Measurements from ENCODE around the gene ANKFY1.

ANKFY1 gene

GRCh38 chr17:4186357-4186881 lies 77.4 kb downstream of the ANKFY1 start:
- no peak overlapping the region for H3K27ac ChIP-seq (ENCODE audit: insufficient read depth in 1 of 2, low read depth in 1 of 2, low read length in 2 of 2, poor library complexity in 1 of 2, severe bottlenecking in 2 of 2)
- H3K9me3 ChIP-seq (ENCODE audit: control extremely low read depth in 1 of 5, control insufficient read depth in 4 of 5, insufficient read depth in 2 of 5, low read depth in 1 of 5, low read length in 4 of 5): no peaks in the 10 kb centered on the region
- H3K4me3 ChIP-seq (ENCODE audit: control insufficient read depth in 1 of 7, extremely low read depth in 1 of 7, insufficient read depth in 4 of 7, low read depth in 2 of 7, low read length in 6 of 7): no peak overlapping the region
- peaks cover 26 to 61% (median 39%) of the 10 kb centered on the region in 4 experiments for H3K36me3 ChIP-seq (ENCODE audit: control insufficient read depth in 4 of 4, insufficient read depth in 4 of 4, low read length in 3 of 4)
- no peak for DNase-seq
- peaks cover 13 to 39% (median 28%) of the 10 kb centered on the region in 4 experiments for H3K4me1 ChIP-seq (ENCODE audit: control extremely low read depth in 1 of 4, control insufficient read depth in 4 of 4, insufficient read depth in 4 of 4, low read length in 3 of 4)
- POLR2A ChIA-PET: interaction anchor here (0.7 kb wide), 1 partner anchor 258 kb away, joined by 5 read pairs; no protein-coding TSS in a partner anchor
- H3K27me3 ChIP-seq (replicated peaks in 2 of 5; ENCODE audit: control insufficient read depth in 4 of 5, insufficient read depth in 5 of 5, low read length in 4 of 5): no peaks in the 10 kb centered on the region
- 84% methylated on average over 6 of the region's 8 CpGs for WGBS (ENCODE audit: insufficient coverage)
- CTCF ChIA-PET: interaction anchor here (1.1 to 1.4 kb wide), 3 partner anchors 10 to 18 kb away, joined by 3 read pairs; no protein-coding TSS in a partner anchor

- Histone ChIP-seq H3K4me1 (ENCODE audit: control extremely low read depth in 1 of 4, control insufficient read depth in 4 of 4, insufficient read depth in 4 of 4, low read length in 3 of 4) (peaks cover 13 to 39% (median 28%) of the 10 kb centered on the region in 4 experiments), H3K27me3 (replicated peaks in 2 of 5; ENCODE audit: control insufficient read depth in 4 of 5, insufficient read depth in 5 of 5, low read length in 4 of 5) (no peaks in the 10 kb centered on the region), H3K36me3 (ENCODE audit: control insufficient read depth in 4 of 4, insufficient read depth in 4 of 4, low read length in 3 of 4) (peaks cover 26 to 69% (median 43%) of the 10 kb centered on the region in 4 experiments), H3K27ac (ENCODE audit: insufficient read depth in 1 of 2, low read depth in 1 of 2, low read length in 2 of 2, poor library complexity in 1 of 2, severe bottlenecking in 2 of 2) (no peak overlapping the region), H3K9me3 (ENCODE audit: control extremely low read depth in 1 of 5, control insufficient read depth in 4 of 5, insufficient read depth in 2 of 5, low read depth in 1 of 5, low read length in 4 of 5) (no peaks in the 10 kb centered on the region), H3K4me3 (ENCODE audit: control insufficient read depth in 1 of 7, extremely low read depth in 1 of 7, insufficient read depth in 4 of 7, low read depth in 2 of 7, low read length in 6 of 7) (no peak overlapping the region)
- DNase-seq: no peak
- CTCF ChIA-PET: interaction anchor here (1.2 to 1.4 kb wide), 2 partner anchors 9 to 18 kb away, joined by 3 read pairs; no protein-coding TSS in a partner anchor
- WGBS (ENCODE audit: insufficient coverage): 97% methylated on average over 11 of the region's 15 CpGs
- POLR2A ChIA-PET: no interaction called here
Measured at GRCh38 chr17:4185656-4186055, 78.1 kb downstream of the ANKFY1 start.

- 94% methylated on average over 18 of the region's 18 CpGs for WGBS (ENCODE audit: insufficient coverage)
- H3K27ac ChIP-seq (ENCODE audit: insufficient read depth in 1 of 2, low read depth in 1 of 2, low read length in 2 of 2, poor library complexity in 1 of 2, severe bottlenecking in 2 of 2): no peak overlapping the region
- no peaks in the 10 kb centered on the region for H3K27me3 ChIP-seq (replicated peaks in 2 of 5; ENCODE audit: control insufficient read depth in 4 of 5, insufficient read depth in 5 of 5, low read length in 4 of 5)
- ChIA-PET CTCF (no interaction called here), POLR2A (no interaction called here)
- no peak for DNase-seq
- H3K4me3 ChIP-seq (ENCODE audit: control insufficient read depth in 1 of 7, extremely low read depth in 1 of 7, insufficient read depth in 4 of 7, low read depth in 2 of 7, low read length in 6 of 7): no peak overlapping the region
- no peaks in the 10 kb centered on the region for H3K9me3 ChIP-seq (ENCODE audit: control extremely low read depth in 1 of 5, control insufficient read depth in 4 of 5, insufficient read depth in 2 of 5, low read depth in 1 of 5, low read length in 4 of 5)
- peaks cover 26 to 70% (median 48%) of the 10 kb centered on the region in 4 experiments for H3K36me3 ChIP-seq (ENCODE audit: control insufficient read depth in 4 of 4, insufficient read depth in 4 of 4, low read length in 3 of 4)
- H3K4me1 ChIP-seq (ENCODE audit: control extremely low read depth in 1 of 4, control insufficient read depth in 4 of 4, insufficient read depth in 4 of 4, low read length in 3 of 4): peaks cover 13 to 32% (median 25%) of the 10 kb centered on the region in 4 experiments
Measured at GRCh38 chr17:4184811-4185210, 79.0 kb downstream of the ANKFY1 start.

- CTCF ChIA-PET: interaction anchor here (1.2 to 1.6 kb wide), 2 partner anchors 14 to 18 kb away, joined by 5 to 6 read pairs; no protein-coding TSS in a partner anchor
- Histone ChIP-seq H3K4me3 (ENCODE audit: control insufficient read depth in 1 of 7, extremely low read depth in 1 of 7, insufficient read depth in 4 of 7, low read depth in 2 of 7, low read length in 6 of 7) (no peak overlapping the region), H3K9me3 (ENCODE audit: control extremely low read depth in 1 of 5, control insufficient read depth in 4 of 5, insufficient read depth in 2 of 5, low read depth in 1 of 5, low read length in 4 of 5) (no peaks in the 10 kb centered on the region), H3K36me3 (ENCODE audit: control insufficient read depth in 4 of 4, insufficient read depth in 4 of 4, low read length in 3 of 4) (peaks cover 45 to 88% (median 67%) of the 10 kb centered on the region in 4 experiments), H3K27ac (ENCODE audit: insufficient read depth in 1 of 2, low read depth in 1 of 2, low read length in 2 of 2, poor library complexity in 1 of 2, severe bottlenecking in 2 of 2) (no peak overlapping the region), H3K27me3 (replicated peaks in 2 of 5; ENCODE audit: control insufficient read depth in 4 of 5, insufficient read depth in 5 of 5, low read length in 4 of 5) (no peaks in the 10 kb centered on the region), H3K4me1 (ENCODE audit: control extremely low read depth in 1 of 4, control insufficient read depth in 4 of 4, insufficient read depth in 4 of 4, low read length in 3 of 4) (peaks cover 0 to 5% (median 2%) of the 10 kb centered on the region in 4 experiments)
- POLR2A ChIA-PET: no interaction called here
- no peak for DNase-seq
- 95% methylated on average over 8 of the region's 8 CpGs for WGBS (ENCODE audit: insufficient coverage)
Measured at GRCh38 chr17:4182043-4182442, 81.7 kb downstream of the ANKFY1 start.

GRCh38 chr17:4180791-4181190 lies 83.0 kb downstream of the ANKFY1 start:
- peaks cover 50 to 90% (median 69%) of the 10 kb centered on the region in 4 experiments for H3K36me3 ChIP-seq (ENCODE audit: control insufficient read depth in 4 of 4, insufficient read depth in 4 of 4, low read length in 3 of 4)
- ChIA-PET CTCF (interaction anchor here (1.2 to 1.6 kb wide), 3 partner anchors 13 to 19 kb away, joined by 3 to 6 read pairs (median 5); no protein-coding TSS in a partner anchor), POLR2A (no interaction called here)
- H3K4me3 ChIP-seq (ENCODE audit: control insufficient read depth in 1 of 7, extremely low read depth in 1 of 7, insufficient read depth in 4 of 7, low read depth in 2 of 7, low read length in 6 of 7): no peak overlapping the region
- H3K27me3 ChIP-seq (replicated peaks in 2 of 5; ENCODE audit: control insufficient read depth in 4 of 5, insufficient read depth in 5 of 5, low read length in 4 of 5): no peaks in the 10 kb centered on the region
- whole genome bisulfite sequencing (ENCODE audit: insufficient coverage): 95% methylated on average over 8 of the region's 8 CpGs
- peaks cover 0 to 10% (median 2%) of the 10 kb centered on the region in 4 experiments for H3K4me1 ChIP-seq (ENCODE audit: control extremely low read depth in 1 of 4, control insufficient read depth in 4 of 4, insufficient read depth in 4 of 4, low read length in 3 of 4)
- no peak for DNase-seq
- H3K27ac ChIP-seq (ENCODE audit: insufficient read depth in 1 of 2, low read depth in 1 of 2, low read length in 2 of 2, poor library complexity in 1 of 2, severe bottlenecking in 2 of 2): no peak overlapping the region
- no peaks in the 10 kb centered on the region for H3K9me3 ChIP-seq (ENCODE audit: control extremely low read depth in 1 of 5, control insufficient read depth in 4 of 5, insufficient read depth in 2 of 5, low read depth in 1 of 5, low read length in 4 of 5)

- H3K27me3 ChIP-seq (replicated peaks in 2 of 5; ENCODE audit: control insufficient read depth in 4 of 5, insufficient read depth in 5 of 5, low read length in 4 of 5): no peaks in the 10 kb centered on the region
- WGBS (ENCODE audit: insufficient coverage): 88% methylated on average over 7 of the region's 7 CpGs
- POLR2A ChIA-PET: no interaction called here
Measured at GRCh38 chr17:4179071-4179470, 84.7 kb downstream of the ANKFY1 start.

GRCh38 chr17:4178651-4179050 lies 85.1 kb downstream of the ANKFY1 start:
- POLR2A ChIA-PET: no interaction called here

More at GRCh38 chr17:4179071-4179470, 84.7 kb downstream of the ANKFY1 start:
- CTCF ChIA-PET: interaction anchor here (3.3 kb wide), 1 partner anchor 9 kb away, joined by 12 read pairs; no protein-coding TSS in a partner anchor
- Histone ChIP-seq H3K27ac (ENCODE audit: insufficient read depth in 1 of 2, low read depth in 1 of 2, low read length in 2 of 2, poor library complexity in 1 of 2, severe bottlenecking in 2 of 2) (no peak overlapping the region), H3K9me3 (ENCODE audit: control extremely low read depth in 1 of 5, control insufficient read depth in 4 of 5, insufficient read depth in 2 of 5, low read depth in 1 of 5, low read length in 4 of 5) (no peaks in the 10 kb centered on the region), H3K36me3 (ENCODE audit: control insufficient read depth in 4 of 4, insufficient read depth in 4 of 4, low read length in 3 of 4) (peaks cover 47 to 94% (median 65%) of the 10 kb centered on the region in 4 experiments), H3K4me1 (ENCODE audit: control extremely low read depth in 1 of 4, control insufficient read depth in 4 of 4, insufficient read depth in 4 of 4, low read length in 3 of 4) (peaks cover 0 to 14% (median 3%) of the 10 kb centered on the region in 4 experiments), H3K4me3 (ENCODE audit: control insufficient read depth in 1 of 7, extremely low read depth in 1 of 7, insufficient read depth in 4 of 7, low read depth in 2 of 7, low read length in 6 of 7) (no peak overlapping the region)
- no peak for DNase-seq

More at GRCh38 chr17:4178651-4179050, 85.1 kb downstream of the ANKFY1 start:
- CTCF ChIA-PET: interaction anchor here (0.5 to 3.3 kb wide), 3 partner anchors 10 to 290 kb away, joined by 3 to 12 read pairs (median 3); no protein-coding TSS in a partner anchor
- H3K9me3 ChIP-seq (ENCODE audit: control extremely low read depth in 1 of 5, control insufficient read depth in 4 of 5, insufficient read depth in 2 of 5, low read depth in 1 of 5, low read length in 4 of 5): no peaks in the 10 kb centered on the region
- peaks cover 0 to 14% (median 3%) of the 10 kb centered on the region in 4 experiments for H3K4me1 ChIP-seq (ENCODE audit: control extremely low read depth in 1 of 4, control insufficient read depth in 4 of 4, insufficient read depth in 4 of 4, low read length in 3 of 4)
- no peak for DNase-seq
- H3K4me3 ChIP-seq (ENCODE audit: control insufficient read depth in 1 of 7, extremely low read depth in 1 of 7, insufficient read depth in 4 of 7, low read depth in 2 of 7, low read length in 6 of 7): no peak overlapping the region
- no peak overlapping the region for H3K27ac ChIP-seq (ENCODE audit: insufficient read depth in 1 of 2, low read depth in 1 of 2, low read length in 2 of 2, poor library complexity in 1 of 2, severe bottlenecking in 2 of 2)
- 97% methylated on average over 13 of the region's 15 CpGs for WGBS (ENCODE audit: insufficient coverage)
- no peaks in the 10 kb centered on the region for H3K27me3 ChIP-seq (replicated peaks in 2 of 5; ENCODE audit: control insufficient read depth in 4 of 5, insufficient read depth in 5 of 5, low read length in 4 of 5)
- peaks cover 45 to 94% (median 64%) of the 10 kb centered on the region in 4 experiments for H3K36me3 ChIP-seq (ENCODE audit: control insufficient read depth in 4 of 4, insufficient read depth in 4 of 4, low read length in 3 of 4)
